ENCODE data around the gene IL27RA.

- TF ChIP-seq CTCF (IDR thresholded peaks at IDR 0.05; ENCODE audit: low read depth, low read length, missing input control): no peak
- no peak for TF ChIP-seq SP1 (IDR thresholded peaks at IDR 0.05)
- no peak for TF ChIP-seq REST (IDR thresholded peaks at IDR 0.05)
- TF ChIP-seq HNF4G (IDR thresholded peaks at IDR 0.05): no peak
- TF ChIP-seq EGR1 (IDR thresholded peaks at IDR 0.05; ENCODE audit: low read depth in 2 of 2): no peak
- no peak for TF ChIP-seq TAF1 (conservative IDR thresholded peaks at IDR 0.05)
- no peak for TF ChIP-seq MAX (IDR thresholded peaks at IDR 0.05)
- TF ChIP-seq ATF3 (IDR thresholded peaks at IDR 0.05): no peak
- no peak for TF ChIP-seq GABPA (IDR thresholded peaks at IDR 0.05 in 1 of 2, conservative IDR thresholded peaks at IDR 0.05 in 1 of 2)
Observed at GRCh38 chr19:14093117-14093823, 61.7 kb downstream of the IL27RA start.

Measured in liver (tissue), 3 donors.